Naive B cell (primary cell): ENCODE data around the gene HPCAL1. TPM values are rescaled to one million over a fixed set of nuclear protein-coding genes. Genes with fewer than 3 reads are reported as not detected.

Source experiments
- ATAC-seq, 2 donors: fragments of 150-1000 bp; cut with Tn5 transposase; 2 replicates each; pipeline ENCODE4 v1.10.0; 2021; ENCODE audit warnings: low read depth in 2 of 2, mild to moderate bottlenecking in 2 of 2, moderate library complexity in 2 of 2
- DNase-seq: peaks from one replicate; pipeline ENCODE4 v3.0.0; 2022
- H3K27ac Mint-ChIP-seq, 6 donors: one replicate each; pipeline ENCODE4 v1.8.0; 2020 to 2022; ENCODE audit warnings: mild to moderate bottlenecking in 6 of 6, mixed read lengths in 6 of 6, moderate library complexity in 5 of 6, inconsistent platforms in 2 of 6
- H3K27me3 Mint-ChIP-seq, 3 donors: one replicate each; pipeline ENCODE4 v1.8.0; 2021 to 2022; ENCODE audit warnings: mixed read lengths in 3 of 3, mild to moderate bottlenecking in 1 of 3
- H3K36me3 Mint-ChIP-seq, 2 donors: one replicate each; pipeline ENCODE4 v1.8.0; 2020 to 2022; ENCODE audit warnings: mixed read lengths in 2 of 2, inconsistent platforms in 1 of 2, mild to moderate bottlenecking in 1 of 2
- H3K4me1 Mint-ChIP-seq, 3 donors: one replicate each; pipeline ENCODE4 v1.8.0; 2020 to 2022; ENCODE audit warnings: mixed read lengths in 3 of 3, inconsistent platforms in 1 of 3, mild to moderate bottlenecking in 1 of 3, moderate library complexity in 1 of 3
- H3K4me3 Mint-ChIP-seq, 8 donors: one replicate each; pipeline ENCODE4 v1.8.0; 2020 to 2022; ENCODE audit warnings: mild to moderate bottlenecking in 8 of 8, mixed read lengths in 8 of 8, moderate library complexity in 8 of 8, inconsistent platforms in 2 of 8
- H3K9me3 Mint-ChIP-seq, 7 donors: one replicate each; pipeline ENCODE4 v1.8.0; 2020 to 2022; ENCODE audit warnings: mixed read lengths in 7 of 7, mild to moderate bottlenecking in 5 of 7, inconsistent platforms in 2 of 7, moderate library complexity in 1 of 7
- polyA plus RNA-seq, 6 donors: library from polyadenylated mRNA; unstranded; fragments of 300-500 nt; fragmentation: Illumina TruSeq; gene quantifications; one replicate each; pipeline ENCODE4 v1.2.3, GENCODE V29; 2021; ENCODE audit warnings: low read depth in 6 of 6

HPCAL1 gene
- polyA plus RNA-seq, 6 donors from 2014 or later, result 49.1 to 92.1 (median 66.7) TPM

- H3K4me1 Mint-ChIP-seq, result peaks cover 42 to 68% (median 66%) of the 10 kb centered on the region in 3 donors
These were observed 43.1 kb downstream of the HPCAL1 start for GRCh38 chr2:10345813-10346212.

GRCh38 chr2:10346929-10347561, 44.3 kb downstream of the HPCAL1 start:
- no peaks in the 10 kb centered on the region for H3K27me3 Mint-ChIP-seq
- DNase-seq, result no peak
- H3K36me3 Mint-ChIP-seq, result no peaks in the 10 kb centered on the region
- peaks cover 48 to 73% (median 70%) of the 10 kb centered on the region in 3 donors for H3K4me1 Mint-ChIP-seq
- peaks cover 0 to 2% (median 0%) of the 10 kb centered on the region in 7 donors for H3K9me3 Mint-ChIP-seq
- H3K27ac Mint-ChIP-seq, result peak overlapping the region in 2 of 6 donors; percentile 6 to 47
- no peak overlapping the region for H3K4me3 Mint-ChIP-seq
- ATAC-seq, result no peak

More at GRCh38 chr2:10345813-10346212, 43.1 kb downstream of the HPCAL1 start:
- no peaks in the 10 kb centered on the region for H3K36me3 Mint-ChIP-seq
- ATAC-seq, result no peak
- no peak for DNase-seq
- H3K27me3 Mint-ChIP-seq, result no peaks in the 10 kb centered on the region
- peak overlapping the region in 3 of 6 donors; percentile 27 to 88 (median 37) for H3K27ac Mint-ChIP-seq
- H3K4me3 Mint-ChIP-seq, result peak overlapping the region in 1 of 8 donors; percentile 31
- peaks cover 0 to 2% (median 0%) of the 10 kb centered on the region in 7 donors for H3K9me3 Mint-ChIP-seq

- peaks cover 0 to 2% (median 0%) of the 10 kb centered on the region in 7 donors for H3K9me3 Mint-ChIP-seq
- no peaks in the 10 kb centered on the region for H3K27me3 Mint-ChIP-seq
- H3K4me1 Mint-ChIP-seq, result peaks cover 52 to 78% (median 73%) of the 10 kb centered on the region in 3 donors
- ATAC-seq, result no peak
- no peak for DNase-seq
- H3K4me3 Mint-ChIP-seq, result no peak overlapping the region
- H3K27ac Mint-ChIP-seq, result peak overlapping the region in 2 of 6 donors; percentile 53 to 85
- no peaks in the 10 kb centered on the region for H3K36me3 Mint-ChIP-seq
These were observed 44.9 kb downstream of the HPCAL1 start for GRCh38 chr2:10347562-10347948.

GRCh38 chr2:10348891-10349290, 46.2 kb downstream of the HPCAL1 start:
- peaks cover 0 to 2% (median 0%) of the 10 kb centered on the region in 7 donors for H3K9me3 Mint-ChIP-seq
- peak overlapping the region in 1 of 8 donors; percentile 13 for H3K4me3 Mint-ChIP-seq
- peaks cover 2% of the 10 kb centered on the region in 2 donors for H3K36me3 Mint-ChIP-seq
- no peaks in the 10 kb centered on the region for H3K27me3 Mint-ChIP-seq
- peaks cover 42 to 78% (median 69%) of the 10 kb centered on the region in 3 donors for H3K4me1 Mint-ChIP-seq
- ATAC-seq, result no peak
- DNase-seq, result no peak
- peak overlapping the region in 1 of 6 donors; percentile 91 for H3K27ac Mint-ChIP-seq

GRCh38 chr2:10350761-10351160, 48.1 kb downstream of the HPCAL1 start:
- Mint-ChIP-seq H3K36me3 (peaks cover 6 to 12% of the 10 kb centered on the region in 2 donors), H3K9me3 (peaks cover 0 to 2% (median 0%) of the 10 kb centered on the region in 7 donors), H3K27ac (peak overlapping the region in 4 of 6 donors; percentile 6 to 26 (median 19)), H3K27me3 (no peaks in the 10 kb centered on the region), H3K4me1 (peaks cover 37 to 77% (median 66%) of the 10 kb centered on the region in 3 donors), H3K4me3 (no peak overlapping the region)
- ATAC-seq, result peak; percentile 49 to 64
- DNase-seq, result no peak

- Mint-ChIP-seq H3K4me3 (no peak overlapping the region), H3K9me3 (peaks cover 0 to 2% (median 0%) of the 10 kb centered on the region in 7 donors), H3K36me3 (peaks cover 6 to 12% of the 10 kb centered on the region in 2 donors), H3K4me1 (peaks cover 40 to 72% (median 67%) of the 10 kb centered on the region in 3 donors), H3K27me3 (no peaks in the 10 kb centered on the region), H3K27ac (peak overlapping the region in 4 of 6 donors; percentile 0 to 17 (median 7))
- ATAC-seq (no peak), DNase-seq (no peak)
These were observed 49.7 kb downstream of the HPCAL1 start for GRCh38 chr2:10352361-10352760.

GRCh38 chr2:10352972-10353371, 50.3 kb downstream of the HPCAL1 start:
- peaks cover 43 to 66% (median 64%) of the 10 kb centered on the region in 3 donors for H3K4me1 Mint-ChIP-seq

GRCh38 chr2:10353931-10354330, 51.2 kb downstream of the HPCAL1 start:
- H3K36me3 Mint-ChIP-seq, result peaks cover 6 to 12% of the 10 kb centered on the region in 2 donors
- ATAC-seq (no peak), DNase-seq (no peak)
- H3K9me3 Mint-ChIP-seq, result peaks cover 0 to 2% (median 0%) of the 10 kb centered on the region in 7 donors
- no peaks in the 10 kb centered on the region for H3K27me3 Mint-ChIP-seq
- peaks cover 46 to 61% (median 60%) of the 10 kb centered on the region in 3 donors for H3K4me1 Mint-ChIP-seq
- no peak overlapping the region for H3K4me3 Mint-ChIP-seq
- H3K27ac Mint-ChIP-seq, result peak overlapping the region in 3 of 6 donors; percentile 48 to 80 (median 64)

More at GRCh38 chr2:10352972-10353371, 50.3 kb downstream of the HPCAL1 start:
- ATAC-seq (no peak), DNase-seq (no peak)
- Mint-ChIP-seq H3K9me3 (peaks cover 0 to 2% (median 0%) of the 10 kb centered on the region in 7 donors), H3K27ac (peak overlapping the region in 1 of 6 donors; percentile 36), H3K4me3 (no peak overlapping the region), H3K27me3 (no peaks in the 10 kb centered on the region), H3K36me3 (peaks cover 6 to 12% of the 10 kb centered on the region in 2 donors)

GRCh38 chr2:10354399-10354798, 51.7 kb downstream of the HPCAL1 start:
- Mint-ChIP-seq H3K4me3 (no peak overlapping the region), H3K4me1 (peaks cover 43 to 59% (median 56%) of the 10 kb centered on the region in 3 donors)

GRCh38 chr2:10355471-10356438, 53.1 kb downstream of the HPCAL1 start:
- Mint-ChIP-seq H3K27ac (peak overlapping the region in 3 of 6 donors; percentile 43 to 69 (median 62)), H3K4me1 (peaks cover 42 to 57% (median 43%) of the 10 kb centered on the region in 3 donors), H3K4me3 (peak overlapping the region in 1 of 8 donors; percentile 15)

More at GRCh38 chr2:10354399-10354798, 51.7 kb downstream of the HPCAL1 start:
- Mint-ChIP-seq H3K36me3 (peaks cover 6 to 12% of the 10 kb centered on the region in 2 donors), H3K9me3 (peaks cover 0 to 2% (median 0%) of the 10 kb centered on the region in 7 donors), H3K27ac (peak overlapping the region in 1 of 6 donors; percentile 80), H3K27me3 (no peaks in the 10 kb centered on the region)
- DNase-seq (no peak), ATAC-seq (no peak)

GRCh38 chr2:10356439-10356811, 53.7 kb downstream of the HPCAL1 start:
- H3K36me3 Mint-ChIP-seq, result peaks cover 6 to 19% of the 10 kb centered on the region in 2 donors
- H3K9me3 Mint-ChIP-seq, result no peaks in the 10 kb centered on the region
- H3K4me1 Mint-ChIP-seq, result peaks cover 38 to 50% (median 39%) of the 10 kb centered on the region in 3 donors
- H3K27ac Mint-ChIP-seq, result peak overlapping the region in 2 of 6 donors; percentile 43 to 52
- H3K4me3 Mint-ChIP-seq, result no peak overlapping the region
- no peaks in the 10 kb centered on the region for H3K27me3 Mint-ChIP-seq
- ATAC-seq, result no peak
- DNase-seq, result no peak

More at GRCh38 chr2:10355471-10356438, 53.1 kb downstream of the HPCAL1 start:
- no peaks in the 10 kb centered on the region for H3K27me3 Mint-ChIP-seq
- H3K36me3 Mint-ChIP-seq, result peaks cover 6 to 19% of the 10 kb centered on the region in 2 donors
- H3K9me3 Mint-ChIP-seq, result no peaks in the 10 kb centered on the region
- ATAC-seq, result no peak
- no peak for DNase-seq

- peak overlapping the region in 1 of 8 donors; percentile 10 for H3K4me3 Mint-ChIP-seq
- H3K36me3 Mint-ChIP-seq, result peaks cover 6 to 19% of the 10 kb centered on the region in 2 donors
- ATAC-seq (no peak), DNase-seq (no peak)
- H3K27ac Mint-ChIP-seq, result peak overlapping the region in 3 of 6 donors; percentile 27 to 37 (median 30)
- peaks cover 35 to 50% (median 38%) of the 10 kb centered on the region in 3 donors for H3K4me1 Mint-ChIP-seq
- no peaks in the 10 kb centered on the region for H3K9me3 Mint-ChIP-seq
- no peaks in the 10 kb centered on the region for H3K27me3 Mint-ChIP-seq
These were observed 54.8 kb downstream of the HPCAL1 start for GRCh38 chr2:10357193-10358169.
